SK-N-SH (cell line): Measurements from ENCODE around the gene RIPPLY3. TPM values are rescaled to one million over a fixed set of nuclear protein-coding genes. Genes with fewer than 3 reads are reported as not detected.
A peak's percentile ranks its signal among the peaks of the same experiment; 100 is the strongest.

Source experiments
- CTCF ChIA-PET: fragments of 300-600, 350-600 bp; formaldehyde crosslinking; extraction: SDS; loops from one replicate; lab custom pipeline; 2021; lab: Yijun Ruan, JAX
- POLR2A ChIA-PET: fragments of 350-600 bp; sonication (Branson Sonifier 250); formaldehyde crosslinking; extraction: SDS; loops from one replicate; lab custom pipeline; 2020; ENCODE audit warnings: antibody characterized with exemption, inconsistent platforms; lab: Yijun Ruan, JAX
- DNase-seq: peaks from one replicate; pipeline ENCODE4 v3.0.0; 2012
- H2AFZ ChIP-seq: fragments of 200-600 bp; sonication (generic); 2 replicates; pipeline ENCODE4 v1.8.1; 2016; ENCODE audit warnings: antibody characterized with exemption, mild to moderate bottlenecking, low read depth
- H3F3A ChIP-seq: fragments of 200-600 bp; sonication (generic); replicated peaks from 2 replicates; pipeline ENCODE3; 2016; ENCODE audit warnings: antibody characterized with exemption, mild to moderate bottlenecking; ENCODE audit not compliant: insufficient read depth
- H3K27ac ChIP-seq, 2 experiments: fragments of 200-500 bp in 1 of 2; fragments of 200-600 bp in 1 of 2; sonication (Bioruptor generic) in 1 of 2; sonication (generic), shearing (Covaris generic) in 1 of 2; 2 replicates each; pipeline versions ENCODE4 v1.5.1 to v1.6.1; 2014 to 2016; ENCODE audit warnings: low read depth in 2 of 2, inconsistent platforms in 1 of 2, low read length in 1 of 2, mild to moderate bottlenecking in 1 of 2, mixed read lengths in 1 of 2
- H3K27me3 ChIP-seq: fragments of 200-600 bp; sonication (generic), shearing (Covaris generic); 2 replicates; pipeline ENCODE4 v1.6.1; 2016; ENCODE audit warnings: mixed run types; ENCODE audit not compliant: insufficient read depth
- H3K36me3 ChIP-seq, 2 experiments: fragments of 200-500 bp in 1 of 2; fragments of 200-600 bp in 1 of 2; sonication (Bioruptor generic) in 1 of 2; sonication (generic) in 1 of 2; replicated peaks in 1 of 2; 2 replicates each; pipeline versions ENCODE3 to v1.5.1; 2014 to 2016; ENCODE audit warnings: low read length in 1 of 2, mild to moderate bottlenecking in 1 of 2; ENCODE audit not compliant: insufficient read depth in 2 of 2, control insufficient read depth in 1 of 2
- H3K4me1 ChIP-seq, 2 experiments: fragments of 200-500 bp in 1 of 2; fragments of 200-600 bp in 1 of 2; sonication (Bioruptor generic) in 1 of 2; sonication (generic), shearing (Covaris generic) in 1 of 2; 2 replicates each; pipeline versions ENCODE4 v1.5.1 to v1.6.1; 2014 to 2016; ENCODE audit warnings: low read depth in 1 of 2, low read length in 1 of 2, mixed run types in 1 of 2; ENCODE audit not compliant: insufficient read depth in 2 of 2, control insufficient read depth in 1 of 2
- H3K4me2 ChIP-seq: fragments of 200-600 bp; sonication (generic), shearing (Covaris generic); 2 replicates; pipeline ENCODE4 v1.6.1; 2017; ENCODE audit warnings: mixed run types
- H3K4me3 ChIP-seq, 2 experiments: fragments of 200-500 bp in 1 of 2; fragments of 200-600 bp in 1 of 2; sonication (Bioruptor generic) in 1 of 2; sonication (generic), shearing (Covaris generic) in 1 of 2; 2 replicates each; pipeline versions ENCODE4 v1.5.1 to v1.8.1; 2014 to 2016; ENCODE audit warnings: low read depth in 2 of 2, inconsistent platforms in 1 of 2, low read length in 1 of 2, mild to moderate bottlenecking in 1 of 2, mixed read lengths in 1 of 2, moderate library complexity in 1 of 2
- H3K79me2 ChIP-seq: fragments of 200-600 bp; sonication (generic); 2 replicates; pipeline ENCODE4 v1.8.1; 2017; ENCODE audit warnings: mild to moderate bottlenecking; ENCODE audit not compliant: insufficient read depth
- H3K9ac ChIP-seq: fragments of 200-600 bp; sonication (generic); 2 replicates; pipeline ENCODE4 v1.6.1; 2017; ENCODE audit warnings: mixed run types
- H3K9me2 ChIP-seq: fragments of 200-600 bp; sonication (generic); 2 replicates; pipeline ENCODE4 v1.6.1; 2017; ENCODE audit warnings: mixed run types
- H3K9me3 ChIP-seq: fragments of 200-600 bp; sonication (generic); 2 replicates; pipeline ENCODE4 v1.6.1; 2017; ENCODE audit warnings: mixed run types, mild to moderate bottlenecking, moderate library complexity
- H4K20me1 ChIP-seq: fragments of 200-600 bp; sonication (generic); 2 replicates; pipeline ENCODE4 v1.6.1; 2017; ENCODE audit warnings: mild to moderate bottlenecking, mixed run types; ENCODE audit not compliant: insufficient read depth
- CHD2 ChIP-seq: fragments of 150-350 bp; IDR thresholded peaks from 2 replicates; pipeline ENCODE4 v1.6.1; 2018; ENCODE audit warnings: low read length; ENCODE audit not compliant: partially characterized antibody
- EP300 ChIP-seq, 2 experiments: IDR thresholded peaks; 2 replicates each; pipeline versions ENCODE4 v1.4.0 to v1.6.1; 2012; ENCODE audit warnings: borderline replicate concordance in 1 of 2, low read depth in 1 of 2, low read length in 1 of 2
- FOSL2 ChIP-seq: IDR thresholded peaks from 2 replicates; pipeline ENCODE4 v1.4.0; 2012; ENCODE audit warnings: low read depth, mild to moderate bottlenecking, moderate library complexity, borderline replicate concordance
- FOXJ3 ChIP-seq: sonication (generic); formaldehyde crosslinking; IDR thresholded peaks from 2 replicates; pipeline ENCODE4 v1.5.1; 2020; ENCODE audit warnings: mild to moderate bottlenecking, missing genetic modification reagents
- GABPA ChIP-seq: IDR thresholded peaks from 2 replicates; pipeline ENCODE4 v1.4.0; 2012; ENCODE audit warnings: low read depth, mild to moderate bottlenecking
- GATA2 ChIP-seq: sonication (generic); formaldehyde crosslinking; IDR thresholded peaks from 2 replicates; pipeline ENCODE4 v1.5.0; 2020; ENCODE audit warnings: mild to moderate bottlenecking, missing genetic modification reagents
- MEF2A ChIP-seq: IDR thresholded peaks from 2 replicates; pipeline ENCODE4 v1.4.0; 2012; ENCODE audit warnings: low read depth, borderline replicate concordance
- MXI1 ChIP-seq: IDR thresholded peaks from 2 replicates; pipeline ENCODE4 v1.6.1; 2012; ENCODE audit warnings: mild to moderate bottlenecking, low read depth, low read length, improper control_type of control experiment
- NRF1 ChIP-seq: IDR thresholded peaks from 2 replicates; pipeline ENCODE4 v1.6.1; 2012; ENCODE audit warnings: low read depth, mild to moderate bottlenecking, low read length
- POLR2AphosphoS5 ChIP-seq: IDR thresholded peaks from 2 replicates; pipeline ENCODE4 v1.6.1; 2012; ENCODE audit warnings: low read depth, low read length
- RAD21 ChIP-seq: IDR thresholded peaks from 2 replicates; pipeline ENCODE4 v1.6.1; 2012; ENCODE audit warnings: mild to moderate bottlenecking, low read length
- RXRA ChIP-seq: IDR thresholded peaks from 2 replicates; pipeline ENCODE4 v1.4.0; 2012; ENCODE audit warnings: low read depth, mild to moderate bottlenecking, borderline replicate concordance
- SIN3A ChIP-seq: IDR thresholded peaks from 2 replicates; pipeline ENCODE4 v1.6.1; 2012; ENCODE audit warnings: low read depth, mild to moderate bottlenecking, low read length, moderate library complexity, borderline replicate concordance
- SMC3 ChIP-seq: IDR thresholded peaks from 2 replicates; pipeline ENCODE4 v1.6.1; 2012; ENCODE audit warnings: low read depth, low read length, improper control_type of control experiment
- TAF1 ChIP-seq: IDR thresholded peaks from 2 replicates; pipeline ENCODE4 v1.6.1; 2012; ENCODE audit warnings: low read depth, mild to moderate bottlenecking, low read length, moderate library complexity, borderline replicate concordance
- YY1 ChIP-seq: IDR thresholded peaks from 2 replicates; pipeline ENCODE4 v1.4.0; 2012; ENCODE audit warnings: low read depth, mild to moderate bottlenecking
- WGBS: methylation state at CpG from one replicate; pipeline ENCODE4 v1.1.6; 2017; ENCODE audit warnings: low lambda C conversion rate; 5-methylcytosine and 5-hydroxymethylcytosine counted together
- polyA plus RNA-seq, 3 experiments: library from polyadenylated mRNA; depleted of rRNA; stranded (reverse); fragments of >200 nt; gene quantifications; 2 replicates each; pipeline ENCODE4 v1.2.3, GENCODE V29; 2012
- TF ChIP-seq, protein P1 (sequence below): fragments of 200-600 bp; sonication (generic); IDR thresholded peaks from 2 replicates; pipeline ENCODE4 v1.6.1; 2017; ENCODE audit warnings: antibody characterized with exemption, mild to moderate bottlenecking, moderate library complexity
- TF ChIP-seq, protein P2 (sequence below): fragments of 150-350 bp; IDR thresholded peaks from 2 replicates; pipeline ENCODE4 v1.6.1; 2017; ENCODE audit warnings: antibody characterized with exemption, low read length, low read depth, borderline replicate concordance
- TF ChIP-seq, protein P3 (sequence below): IDR thresholded peaks from 2 replicates; pipeline ENCODE4 v1.4.0; 2012; ENCODE audit warnings: low read depth

RIPPLY3 gene
- polyA plus RNA-seq, 1 of the 3 experiments (the other 2 are of a cell fraction): 0.03 TPM

DNA sequence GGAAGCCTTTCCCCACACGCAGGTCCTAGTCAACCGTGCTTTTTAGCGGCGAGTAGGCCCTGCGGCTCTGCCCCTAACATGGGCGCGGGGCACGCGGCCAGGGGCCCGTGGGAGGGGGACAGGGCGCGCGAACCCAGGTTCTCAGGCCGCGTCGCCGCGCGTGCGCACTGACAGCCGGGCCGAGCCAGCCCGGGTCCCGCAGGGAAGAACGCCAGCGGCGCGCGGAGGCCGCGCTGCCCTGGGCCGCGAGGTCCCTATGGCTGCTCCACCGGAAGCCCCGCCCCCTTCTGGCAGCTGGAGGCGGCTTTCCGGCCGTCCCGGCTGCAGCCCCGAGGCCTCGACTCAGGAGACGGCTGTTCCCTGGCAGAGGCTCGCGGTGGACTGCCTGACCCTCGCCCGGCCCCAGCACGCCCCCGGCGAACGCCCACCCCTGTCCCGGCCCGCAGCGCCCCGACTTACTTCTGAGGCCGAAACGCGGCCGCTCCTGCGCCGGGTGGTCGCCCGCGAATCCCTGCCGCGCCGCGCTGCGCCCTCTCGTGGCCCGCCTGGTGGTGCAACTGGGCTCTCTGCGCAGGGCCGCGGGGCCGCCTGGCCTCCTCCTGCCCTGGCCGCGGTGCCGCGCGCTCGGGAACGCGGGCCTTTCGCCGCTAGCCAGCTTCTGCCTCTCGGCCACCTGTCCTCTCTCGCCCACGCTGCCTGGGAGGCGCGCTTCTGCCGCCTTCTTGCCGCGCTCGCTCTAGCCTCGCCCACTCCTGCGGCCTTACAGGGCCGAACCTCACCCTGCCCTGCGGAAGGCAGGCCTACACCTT, 16.6 kb upstream of the RIPPLY3 start:
- peak; percentile 98 for DNase-seq
- TF ChIP-seq RXRA (no peak), SMC3 (peak; percentile 53), MEF2A (no peak), FOXJ3 (CRISPR knock-in tag) (no peak), EP300 (IDR thresholded peaks at IDR 0.05; ENCODE audit: borderline replicate concordance in 1 of 2, low read depth in 1 of 2, low read length in 1 of 2) (no peak), RAD21 (0 out of 2 replicates have a peak, but pooled peaks have one; percentile 27), POLR2AphosphoS5 (peak; percentile 68), GATA2 (no peak), YY1 (peak; percentile 48; the same call in 1 of the 2 replicates), MXI1 (peak; percentile 46; the same call in 1 of the 2 replicates), TAF1 (peak; percentile 49; the same call in 1 of the 2 replicates), SIN3A (no peak), GABPA (peak; percentile 77), NRF1 (peak; percentile 76), CHD2 (no peak), FOSL2 (no peak)
- TF ChIP-seq, protein P1, sequence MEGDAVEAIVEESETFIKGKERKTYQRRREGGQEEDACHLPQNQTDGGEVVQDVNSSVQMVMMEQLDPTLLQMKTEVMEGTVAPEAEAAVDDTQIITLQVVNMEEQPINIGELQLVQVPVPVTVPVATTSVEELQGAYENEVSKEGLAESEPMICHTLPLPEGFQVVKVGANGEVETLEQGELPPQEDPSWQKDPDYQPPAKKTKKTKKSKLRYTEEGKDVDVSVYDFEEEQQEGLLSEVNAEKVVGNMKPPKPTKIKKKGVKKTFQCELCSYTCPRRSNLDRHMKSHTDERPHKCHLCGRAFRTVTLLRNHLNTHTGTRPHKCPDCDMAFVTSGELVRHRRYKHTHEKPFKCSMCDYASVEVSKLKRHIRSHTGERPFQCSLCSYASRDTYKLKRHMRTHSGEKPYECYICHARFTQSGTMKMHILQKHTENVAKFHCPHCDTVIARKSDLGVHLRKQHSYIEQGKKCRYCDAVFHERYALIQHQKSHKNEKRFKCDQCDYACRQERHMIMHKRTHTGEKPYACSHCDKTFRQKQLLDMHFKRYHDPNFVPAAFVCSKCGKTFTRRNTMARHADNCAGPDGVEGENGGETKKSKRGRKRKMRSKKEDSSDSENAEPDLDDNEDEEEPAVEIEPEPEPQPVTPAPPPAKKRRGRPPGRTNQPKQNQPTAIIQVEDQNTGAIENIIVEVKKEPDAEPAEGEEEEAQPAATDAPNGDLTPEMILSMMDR: peak; percentile 73
- TF ChIP-seq, protein P2, sequence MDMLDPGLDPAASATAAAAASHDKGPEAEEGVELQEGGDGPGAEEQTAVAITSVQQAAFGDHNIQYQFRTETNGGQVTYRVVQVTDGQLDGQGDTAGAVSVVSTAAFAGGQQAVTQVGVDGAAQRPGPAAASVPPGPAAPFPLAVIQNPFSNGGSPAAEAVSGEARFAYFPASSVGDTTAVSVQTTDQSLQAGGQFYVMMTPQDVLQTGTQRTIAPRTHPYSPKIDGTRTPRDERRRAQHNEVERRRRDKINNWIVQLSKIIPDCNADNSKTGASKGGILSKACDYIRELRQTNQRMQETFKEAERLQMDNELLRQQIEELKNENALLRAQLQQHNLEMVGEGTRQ: no peak
- TF ChIP-seq, protein P3, sequence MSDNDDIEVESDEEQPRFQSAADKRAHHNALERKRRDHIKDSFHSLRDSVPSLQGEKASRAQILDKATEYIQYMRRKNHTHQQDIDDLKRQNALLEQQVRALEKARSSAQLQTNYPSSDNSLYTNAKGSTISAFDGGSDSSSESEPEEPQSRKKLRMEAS: peak; percentile 89
- H3K27me3 ChIP-seq: no peaks in the 10 kb centered on the region
- no peaks in the 10 kb centered on the region for H3K36me3 ChIP-seq
- H3F3A ChIP-seq: peaks cover under 1% of the 10 kb centered on the region
- H3K9me3 ChIP-seq: no peaks in the 10 kb centered on the region
- peak overlapping the region; percentile 78 for H3K9ac ChIP-seq
- peak overlapping the region; percentile 98 for H2AFZ ChIP-seq
- H3K27ac ChIP-seq: peak overlapping the region; percentile 68 to 86
- POLR2A ChIA-PET: interaction anchor here (0.6 to 1.7 kb wide), 5 partner anchors 12 to 376 kb away, joined by 3 to 10 read pairs (median 8); partner anchors contain the start of genes HLCS and RIPPLY3
- H4K20me1 ChIP-seq: no peaks in the 10 kb centered on the region
- H3K4me1 ChIP-seq: peaks cover 4 to 14% of the 10 kb centered on the region in 2 experiments; a peak in 2 of 4 replicates
- H3K79me2 ChIP-seq: no peaks in the 10 kb centered on the region
- peak overlapping the region; percentile 77 for H3K4me2 ChIP-seq
- CTCF ChIA-PET: interaction anchor here (0.6 to 4.4 kb wide), 31 partner anchors 9 to 533 kb away, joined by 3 to 38 read pairs (median 5); partner anchors contain the start of genes HLCS and RIPPLY3
- H3K4me3 ChIP-seq: peak overlapping the region; percentile 46 to 71
- no peaks in the 10 kb centered on the region for H3K9me2 ChIP-seq
- 10% methylated on average over 34 of the region's 97 CpGs for WGBS
